Measurements from ENCODE around the gene SLC30A7.
"Not testable (repeated sequence)": the region's sequence is repeated elsewhere in the genome, so short reads cannot be mapped to it uniquely, and the experiment has no call there.

SLC30A7 gene

GRCh38 chr1:100941580-100942216, 45.8 kb downstream of the SLC30A7 start:
- DNase-seq: no peak

- no peak for DNase-seq
Observed at GRCh38 chr1:100942304-100943046, 46.6 kb downstream of the SLC30A7 start.

- DNase-seq: no peak
Observed at GRCh38 chr1:100943533-100943932, 47.6 kb downstream of the SLC30A7 start.

GRCh38 chr1:100946064-100946463, 50.2 kb downstream of the SLC30A7 start:
- not testable (repeated sequence) for DNase-seq

GRCh38 chr1:100947816-100948215, 51.9 kb downstream of the SLC30A7 start:
- not testable (repeated sequence) for DNase-seq

GRCh38 chr1:100948721-100949405, 53.0 kb downstream of the SLC30A7 start:
- DNase-seq: not testable (repeated sequence)

- peak; percentile 9 for DNase-seq
Observed at GRCh38 chr1:100949515-100950158, 53.7 kb downstream of the SLC30A7 start.

- DNase-seq: no peak
Observed at GRCh38 chr1:100950337-100950736, 54.4 kb downstream of the SLC30A7 start.

- DNase-seq: peak; percentile 85
Observed at GRCh38 chr1:100950781-100951180, 54.9 kb downstream of the SLC30A7 start.

GRCh38 chr1:100952104-100952745, 56.3 kb downstream of the SLC30A7 start:
- DNase-seq: no peak

GRCh38 chr1:100952970-100953369, 57.1 kb downstream of the SLC30A7 start:
- DNase-seq: not testable (repeated sequence)

- DNase-seq: no peak
Observed at GRCh38 chr1:100953960-100954730, 58.3 kb downstream of the SLC30A7 start.

- DNase-seq: peak; percentile 94
Observed at GRCh38 chr1:100955322-100955721, 59.4 kb downstream of the SLC30A7 start.

GRCh38 chr1:100959502-100960060, 63.7 kb downstream of the SLC30A7 start:
- DNase-seq: peak; percentile 23

- no peak for DNase-seq
Observed at GRCh38 chr1:100960098-100960497, 64.2 kb downstream of the SLC30A7 start.

- DNase-seq: no peak
Observed at GRCh38 chr1:100968621-100969020, 72.7 kb downstream of the SLC30A7 start.

GRCh38 chr1:100969327-100969726, 73.4 kb downstream of the SLC30A7 start:
- DNase-seq: no peak

- no peak for DNase-seq
Observed at GRCh38 chr1:100971021-100971420, 75.1 kb downstream of the SLC30A7 start.

- no peak for DNase-seq
Observed at GRCh38 chr1:100972185-100972584, 76.3 kb downstream of the SLC30A7 start.

- no peak for DNase-seq
Observed at GRCh38 chr1:100976936-100977335, 81.0 kb downstream of the SLC30A7 start.

GRCh38 chr1:100979631-100980030, 83.7 kb downstream of the SLC30A7 start:
- DNase-seq: no peak

- no peak for DNase-seq
Observed at GRCh38 chr1:100982793-100983192, 86.9 kb downstream of the SLC30A7 start.
